Osteoblast (primary cell): Measurements from ENCODE around the gene TACR1. TPM values are rescaled to one million over a fixed set of nuclear protein-coding genes. Genes with fewer than 3 reads are reported as not detected.

ENCODE experiments used
- DNase-seq: peaks from one replicate; pipeline ENCODE4 v3.0.0; 2011; ENCODE audit warnings: low spot score, mixed read lengths; ENCODE audit not compliant: insufficient read length; ENCODE audit errors: missing footprints
- H2AFZ ChIP-seq: 2 replicates; pipeline ENCODE4 v1.6.0; 2011; ENCODE audit warnings: mild to moderate bottlenecking, low read length
- H3K27ac ChIP-seq: 2 replicates; pipeline ENCODE4 v1.5.1; 2011; ENCODE audit warnings: mild to moderate bottlenecking, low read depth, low read length, moderate library complexity
- H3K27me3 ChIP-seq: 2 replicates; pipeline ENCODE4 v1.6.0; 2012; ENCODE audit warnings: mild to moderate bottlenecking, control low read depth, inconsistent platforms, low read length, moderate library complexity; ENCODE audit not compliant: insufficient read depth
- H3K36me3 ChIP-seq: 2 replicates; pipeline ENCODE4 v1.5.1; 2011; ENCODE audit warnings: mild to moderate bottlenecking, low read length, control low read depth, moderate library complexity; ENCODE audit not compliant: insufficient read depth
- H3K4me1 ChIP-seq: 2 replicates; pipeline ENCODE4 v1.5.1; 2011; ENCODE audit warnings: mild to moderate bottlenecking, low read length, control low read depth, moderate library complexity; ENCODE audit not compliant: insufficient read depth
- H3K4me2 ChIP-seq: 2 replicates; pipeline ENCODE4 v1.6.0; 2011; ENCODE audit warnings: mild to moderate bottlenecking, low read length; ENCODE audit not compliant: insufficient read depth
- H3K4me3 ChIP-seq: fragments of 200-600 bp; sonication (generic); 3 replicates; pipeline ENCODE4 v1.5.1; 2012; ENCODE audit warnings: mild to moderate bottlenecking, low read length, inconsistent platforms; ENCODE audit not compliant: insufficient read depth
- H3K79me2 ChIP-seq: 2 replicates; pipeline ENCODE4 v1.6.0; 2012; ENCODE audit warnings: mild to moderate bottlenecking, low read length, control low read depth, inconsistent platforms; ENCODE audit not compliant: insufficient read depth
- H3K9me3 ChIP-seq: 2 replicates; pipeline ENCODE4 v1.5.1; 2011; ENCODE audit warnings: low read depth, low read length, control low read depth
- H4K20me1 ChIP-seq: 2 replicates; pipeline ENCODE4 v1.6.0; 2012; ENCODE audit warnings: mild to moderate bottlenecking, low read length, control low read depth; ENCODE audit not compliant: insufficient read depth
- CTCF ChIP-seq: IDR thresholded peaks from 2 replicates; pipeline ENCODE4 v1.5.1; 2011; ENCODE audit warnings: mild to moderate bottlenecking, low read depth, low read length, moderate library complexity; ENCODE audit errors: extremely low read depth
- total RNA-seq: library from RNA; depleted of rRNA; stranded (reverse); fragments of >200 nt; gene quantifications from 2 replicates; pipeline ENCODE4 v1.2.3, GENCODE V29; 2012

TACR1 gene
- total RNA-seq, 1 donor = under 0.01 TPM

GRCh38 chr2:75099521-75099922 lies 99.8 kb downstream of the TACR1 start:
- H3K4me2 ChIP-seq = peak overlapping the region; percentile 52
- H3K36me3 ChIP-seq = no peaks in the 10 kb centered on the region
- no peak for DNase-seq
- no peak overlapping the region for H3K4me3 ChIP-seq
- H3K27me3 ChIP-seq = no peaks in the 10 kb centered on the region
- no peaks in the 10 kb centered on the region for H3K79me2 ChIP-seq
- H3K4me1 ChIP-seq = peaks cover 28% of the 10 kb centered on the region
- H3K27ac ChIP-seq = peak overlapping the region; percentile 71
- no peaks in the 10 kb centered on the region for H3K9me3 ChIP-seq
- no peak overlapping the region for H2AFZ ChIP-seq
- no peak for TF ChIP-seq CTCF
- H4K20me1 ChIP-seq = no peaks in the 10 kb centered on the region

- peak overlapping the region; percentile 52 for H3K4me2 ChIP-seq
- no peaks in the 10 kb centered on the region for H3K36me3 ChIP-seq
- peaks cover 28% of the 10 kb centered on the region for H3K4me1 ChIP-seq
- peak; percentile 67 for TF ChIP-seq CTCF
- H3K27ac ChIP-seq = peak overlapping the region; percentile 71
- DNase-seq = no peak
- no peak overlapping the region for H2AFZ ChIP-seq
- H3K4me3 ChIP-seq = no peak overlapping the region
- H3K27me3 ChIP-seq = no peaks in the 10 kb centered on the region
- H4K20me1 ChIP-seq = no peaks in the 10 kb centered on the region
- no peaks in the 10 kb centered on the region for H3K9me3 ChIP-seq
- H3K79me2 ChIP-seq = no peaks in the 10 kb centered on the region
These were observed 100.5 kb downstream of the TACR1 start for GRCh38 chr2:75098856-75099255.

- H2AFZ ChIP-seq = no peak overlapping the region
- H3K79me2 ChIP-seq = no peaks in the 10 kb centered on the region
- no peaks in the 10 kb centered on the region for H4K20me1 ChIP-seq
- peaks cover 28% of the 10 kb centered on the region for H3K4me1 ChIP-seq
- H3K4me2 ChIP-seq = no peak overlapping the region
- TF ChIP-seq CTCF = no peak
- no peak for DNase-seq
- H3K36me3 ChIP-seq = no peaks in the 10 kb centered on the region
- no peaks in the 10 kb centered on the region for H3K9me3 ChIP-seq
- no peak overlapping the region for H3K4me3 ChIP-seq
- H3K27ac ChIP-seq = no peak overlapping the region
- no peaks in the 10 kb centered on the region for H3K27me3 ChIP-seq
These were observed 101.5 kb downstream of the TACR1 start for GRCh38 chr2:75097831-75098230.

- no peak for TF ChIP-seq CTCF
- H3K27ac ChIP-seq = no peak overlapping the region
- no peaks in the 10 kb centered on the region for H3K79me2 ChIP-seq
- no peaks in the 10 kb centered on the region for H3K9me3 ChIP-seq
- H4K20me1 ChIP-seq = no peaks in the 10 kb centered on the region
- peaks cover 6% of the 10 kb centered on the region for H3K4me1 ChIP-seq
- H2AFZ ChIP-seq = no peak overlapping the region
- H3K4me3 ChIP-seq = no peak overlapping the region
- no peak overlapping the region for H3K4me2 ChIP-seq
- H3K36me3 ChIP-seq = no peaks in the 10 kb centered on the region
- DNase-seq = no peak
- no peaks in the 10 kb centered on the region for H3K27me3 ChIP-seq
These were observed 104.9 kb downstream of the TACR1 start for GRCh38 chr2:75094405-75094804.
